Lower lobe of right lung (tissue), 2 donors: Measurements from ENCODE around the gene SCMH1. TPM values are rescaled to one million over a fixed set of nuclear protein-coding genes. Genes with fewer than 3 reads are reported as not detected.

ENCODE experiments used
- ATAC-seq, 2 donors: fragments of 200-7000 bp; cut with Tn5 transposase; one replicate each; pipeline ENCODE4 v1.9.1; 2020 to 2022; ENCODE audit warnings: mild to moderate bottlenecking in 2 of 2, moderate library complexity in 2 of 2
- DNase-seq: peaks from one replicate; pipeline ENCODE4 v3.0.0-alpha.2; 2020
- H3K27ac ChIP-seq: fragments of 200-600 bp; one replicate; pipeline ENCODE4 v1.8.0; 2022
- H3K27me3 ChIP-seq: fragments of 200-600 bp; one replicate; pipeline ENCODE4 v1.8.0; 2022; ENCODE audit warnings: low read depth
- H3K36me3 ChIP-seq: fragments of 200-600 bp; one replicate; pipeline ENCODE4 v1.8.0; 2022; ENCODE audit warnings: mild to moderate bottlenecking
- H3K4me1 ChIP-seq: fragments of 200-600 bp; one replicate; pipeline ENCODE4 v1.8.0; 2022
- H3K4me3 ChIP-seq: fragments of 200-600 bp; one replicate; pipeline ENCODE4 v1.8.0; 2022; ENCODE audit warnings: mild to moderate bottlenecking
- H3K9me3 ChIP-seq: fragments of 200-600 bp; one replicate; pipeline ENCODE4 v1.8.0; 2022
- CTCF ChIP-seq: fragments of 200-600 bp; IDR thresholded peaks from one replicate; pipeline ENCODE4 v1.8.0; 2022; ENCODE audit warnings: antibody characterized with exemption, mild to moderate bottlenecking
- intact Hi-C: fragments of 100-400 bp; cut with DNase I; formaldehyde crosslinking; loops from one replicate; pipeline ENCODE4 v1.11.0; 2022
- total RNA-seq: library from RNA; stranded (reverse); fragmentation: NEBNext Ultra II Directional; extraction: Animal tissue kit (Norgen Biotek cat#: 25700); gene quantifications from one replicate; pipeline ENCODE4 v1.2.1, GENCODE V29; 2021
- donor health status: DM: no; HTN: yes; CAD: no; lungs with severe emphysema.

SCMH1 gene
- total RNA-seq, 1 donor from 2014 or later: 30.0 TPM

- Histone ChIP-seq H3K36me3 (no peaks in the 10 kb centered on the region), H3K4me3 (peak overlapping the region; percentile 79), H3K4me1 (peaks cover 34% of the 10 kb centered on the region), H3K27me3 (no peaks in the 10 kb centered on the region), H3K27ac (peak overlapping the region; percentile 94), H3K9me3 (no peaks in the 10 kb centered on the region)
- ATAC-seq (peak; percentile 89 to 90), DNase-seq (peak; percentile 76)
- no peak for TF ChIP-seq CTCF
- intact Hi-C loops: no loop called here
Measured at GRCh38 chr1:41241354-41241748, 755 bp downstream of the SCMH1 start.

GRCh38 chr1:41240781-41241353, 1.2 kb downstream of the SCMH1 start:
- intact Hi-C loops: no loop called here
- no peaks in the 10 kb centered on the region for H3K9me3 ChIP-seq
- no peak for TF ChIP-seq CTCF
- H3K4me1 ChIP-seq: peaks cover 34% of the 10 kb centered on the region
- ATAC-seq: no peak
- H3K4me3 ChIP-seq: peak overlapping the region; percentile 79
- no peak for DNase-seq
- no peaks in the 10 kb centered on the region for H3K36me3 ChIP-seq
- no peaks in the 10 kb centered on the region for H3K27me3 ChIP-seq
- H3K27ac ChIP-seq: peak overlapping the region; percentile 94

- no peak for TF ChIP-seq CTCF
- ATAC-seq: no peak
- Histone ChIP-seq H3K27ac (peak overlapping the region; percentile 8), H3K9me3 (no peaks in the 10 kb centered on the region), H3K27me3 (no peaks in the 10 kb centered on the region), H3K4me3 (no peak overlapping the region), H3K36me3 (no peaks in the 10 kb centered on the region), H3K4me1 (peaks cover 34% of the 10 kb centered on the region)
- intact Hi-C loops: no loop called here
- no peak for DNase-seq
Measured at GRCh38 chr1:41239988-41240610, 2.0 kb downstream of the SCMH1 start.

- ATAC-seq (no peak), DNase-seq (no peak)
- intact Hi-C loops: no loop called here
- peaks cover 34% of the 10 kb centered on the region for H3K4me1 ChIP-seq
- H3K27ac ChIP-seq: no peak overlapping the region
- no peaks in the 10 kb centered on the region for H3K27me3 ChIP-seq
- H3K9me3 ChIP-seq: no peaks in the 10 kb centered on the region
- H3K36me3 ChIP-seq: no peaks in the 10 kb centered on the region
- no peak for TF ChIP-seq CTCF
- no peak overlapping the region for H3K4me3 ChIP-seq
Measured at GRCh38 chr1:41238311-41238988, 3.7 kb downstream of the SCMH1 start.

- no peak for TF ChIP-seq CTCF
- no peak for DNase-seq
- no peaks in the 10 kb centered on the region for H3K27me3 ChIP-seq
- peaks cover 28% of the 10 kb centered on the region for H3K4me1 ChIP-seq
- H3K4me3 ChIP-seq: no peak overlapping the region
- ATAC-seq: no peak
- intact Hi-C loops: no loop called here
- no peaks in the 10 kb centered on the region for H3K9me3 ChIP-seq
- no peak overlapping the region for H3K27ac ChIP-seq
- H3K36me3 ChIP-seq: no peaks in the 10 kb centered on the region
Measured at GRCh38 chr1:41236781-41237180, 5.3 kb downstream of the SCMH1 start.
